Stimulated activated CD4-positive, alpha-beta T cell treated with anti-CD3 and anti-CD28 coated beads, TNF-alpha, amount 100 ng/mL, for 24 hours (primary cell): ENCODE data around the gene HOXA4.

Experiments
- DNase-seq, 3 experiments: peaks; one replicate each; pipeline ENCODE4 v3.0.0-alpha.2; 2020; ENCODE audit warnings: low read depth in 3 of 3

The HOXA4 gene

DNA sequence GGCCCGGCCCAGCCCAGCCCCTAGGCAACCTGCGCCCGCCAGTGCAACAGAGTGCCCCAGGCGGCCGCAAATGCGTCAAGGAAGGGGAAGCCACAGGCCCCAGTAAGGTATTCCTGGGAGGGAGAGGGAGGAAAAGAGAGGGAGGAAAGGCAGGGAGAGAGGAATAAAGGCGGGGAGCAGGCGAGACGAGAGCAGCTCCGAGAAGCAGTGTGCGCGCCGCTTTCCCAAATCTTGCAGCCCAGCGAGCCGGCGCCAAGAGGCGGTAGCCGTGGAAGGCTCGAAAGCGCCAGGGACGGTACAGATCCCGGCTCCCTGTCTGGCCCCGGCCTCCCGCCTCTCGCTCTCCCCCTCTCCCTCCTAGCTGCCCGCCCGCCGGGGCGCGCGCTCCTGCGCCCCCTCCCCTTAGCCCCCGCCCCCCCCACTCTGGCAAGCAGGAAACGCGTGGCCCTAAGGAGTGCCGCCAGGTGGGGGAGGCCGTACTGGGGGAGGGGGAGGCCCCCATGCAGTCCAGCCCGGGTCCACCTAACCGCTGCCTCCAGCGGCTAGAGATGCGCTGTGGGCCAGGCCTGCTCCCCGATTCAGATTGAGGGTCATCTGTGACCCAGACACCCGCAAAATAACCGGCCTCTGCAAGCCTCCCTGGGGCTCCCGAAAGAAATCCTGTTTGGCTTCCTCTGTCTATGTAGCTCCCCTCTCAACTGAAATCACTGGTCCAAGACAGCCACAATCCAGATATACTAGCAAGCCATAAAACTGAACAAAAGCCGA lies 39.3 kb upstream of the HOXA4 start:
- DNase-seq, result no peak

DNA sequence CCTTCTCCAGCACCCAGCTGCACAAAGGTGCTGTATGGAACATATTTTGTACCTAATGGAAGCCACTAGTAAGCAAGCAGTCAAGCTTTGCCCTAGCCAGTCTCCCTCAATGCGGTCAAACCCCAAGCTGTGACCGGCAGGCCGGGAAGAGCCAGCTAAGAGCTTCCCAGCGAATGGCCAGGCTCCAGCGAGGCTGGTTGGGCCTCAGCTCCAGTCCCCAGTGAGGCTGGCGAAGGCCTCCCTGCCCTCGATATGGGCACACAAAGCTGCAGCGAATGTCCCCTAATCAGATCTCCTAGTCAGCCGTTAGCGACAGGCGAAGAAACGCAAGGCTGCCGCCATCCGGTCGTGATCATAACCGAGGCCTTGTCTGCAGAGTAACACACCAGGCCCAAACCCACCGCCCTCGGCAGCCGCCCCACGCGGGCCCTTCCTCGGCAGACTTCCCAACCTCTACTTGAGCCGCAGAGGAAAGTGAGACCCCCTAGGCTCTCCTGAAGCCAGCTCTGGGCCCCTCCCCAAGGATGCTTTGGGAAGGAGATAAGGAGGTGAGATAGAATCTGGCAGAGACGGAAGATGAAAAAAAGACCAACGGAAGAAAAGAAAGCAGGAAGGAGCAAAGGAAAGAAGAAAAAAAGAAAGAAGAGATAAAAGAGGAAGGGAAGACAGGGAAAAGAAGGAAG lies 37.8 kb upstream of the HOXA4 start:
- DNase-seq, result no peak

DNA sequence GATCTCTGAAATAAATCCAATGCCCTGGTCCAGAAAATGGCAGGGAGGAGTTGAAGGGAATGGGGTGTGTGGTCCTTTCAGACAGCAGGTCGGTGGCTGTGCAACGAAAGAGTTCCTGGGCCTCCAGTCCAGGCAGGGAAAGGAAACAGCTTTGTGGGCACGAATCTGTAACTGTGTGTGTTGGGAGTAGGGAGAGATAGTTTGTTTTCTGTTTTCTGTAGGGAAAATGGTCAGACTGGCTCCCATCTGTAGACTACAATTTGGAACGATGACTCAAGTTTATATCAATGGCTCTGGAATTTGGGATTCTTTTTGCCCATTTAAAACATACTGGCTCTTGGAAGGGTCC lies 37.3 kb upstream of the HOXA4 start:
- no peak for DNase-seq

DNA sequence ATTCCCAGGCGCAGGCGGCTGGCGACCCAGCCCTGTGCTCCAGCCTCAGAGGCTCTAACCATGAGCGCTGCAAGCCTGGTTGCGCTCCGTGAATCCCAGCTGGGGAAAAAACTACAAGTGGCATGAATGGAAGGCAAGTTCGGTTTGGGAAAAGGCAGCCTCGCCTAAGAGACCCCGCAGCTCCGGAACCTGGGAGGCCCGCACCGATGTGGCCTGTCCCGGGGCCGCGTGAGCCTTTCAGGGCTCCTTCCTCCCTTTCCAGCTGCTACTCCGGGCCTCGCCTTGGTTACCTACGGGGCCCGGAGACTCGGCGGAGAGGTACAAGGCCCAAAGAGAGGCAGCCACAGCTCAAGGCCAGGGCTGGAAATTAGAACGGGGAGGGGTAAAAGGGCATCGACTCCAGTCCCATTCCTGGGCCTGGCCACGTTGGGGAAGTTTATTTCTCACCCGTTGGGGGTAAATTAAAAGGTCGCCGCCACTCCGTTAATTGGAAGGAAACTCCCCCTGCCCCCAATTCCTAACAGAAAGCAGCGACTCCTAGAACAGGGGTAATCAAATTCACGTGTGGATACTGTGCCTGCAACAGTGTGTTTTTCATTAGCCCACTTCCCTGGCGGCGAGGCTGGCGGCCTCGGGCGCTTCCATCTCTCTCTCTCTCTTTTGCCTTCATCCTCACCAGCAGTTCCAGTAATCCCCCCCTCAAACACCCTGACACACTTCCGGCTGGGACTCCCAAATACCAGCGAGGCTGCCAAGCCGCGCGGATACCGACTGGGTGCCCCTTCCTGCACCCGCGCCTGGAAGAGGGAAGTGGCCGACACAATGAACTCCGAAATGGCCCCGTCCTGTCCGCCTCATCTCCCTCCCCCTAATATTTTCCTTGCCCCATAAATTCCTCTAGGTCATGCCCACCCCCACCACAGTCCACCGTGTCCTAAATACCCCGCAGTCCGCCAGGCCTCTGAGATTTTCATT lies 36.3 kb upstream of the HOXA4 start:
- DNase-seq, result no peak

DNA sequence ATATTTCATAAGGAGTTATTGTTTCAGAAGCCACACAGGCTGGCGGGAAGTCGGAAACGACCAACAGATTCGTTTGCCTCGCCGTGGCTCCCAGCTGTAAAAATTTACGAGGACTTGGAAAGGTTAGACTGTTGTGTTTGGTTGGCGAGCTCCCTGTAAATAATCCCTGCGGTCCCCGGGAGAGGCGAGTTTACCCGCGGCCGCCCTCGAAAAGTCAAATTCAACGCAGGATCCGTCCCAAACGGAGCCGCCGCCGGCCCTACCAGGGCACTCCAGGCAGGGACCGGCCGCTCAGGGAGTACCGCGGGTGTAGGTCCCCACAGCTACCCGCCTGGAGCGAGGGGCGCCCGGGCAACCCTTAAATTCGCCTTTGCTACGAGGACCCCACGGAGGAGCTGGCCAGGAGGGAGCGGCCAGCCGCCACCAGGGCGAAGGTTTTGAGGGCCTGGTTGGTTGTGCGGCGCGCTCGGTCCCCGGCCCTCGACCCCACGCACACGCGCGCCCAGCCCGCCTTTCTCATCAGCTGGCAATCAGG lies 35.5 kb upstream of the HOXA4 start:
- no peak for DNase-seq

DNA sequence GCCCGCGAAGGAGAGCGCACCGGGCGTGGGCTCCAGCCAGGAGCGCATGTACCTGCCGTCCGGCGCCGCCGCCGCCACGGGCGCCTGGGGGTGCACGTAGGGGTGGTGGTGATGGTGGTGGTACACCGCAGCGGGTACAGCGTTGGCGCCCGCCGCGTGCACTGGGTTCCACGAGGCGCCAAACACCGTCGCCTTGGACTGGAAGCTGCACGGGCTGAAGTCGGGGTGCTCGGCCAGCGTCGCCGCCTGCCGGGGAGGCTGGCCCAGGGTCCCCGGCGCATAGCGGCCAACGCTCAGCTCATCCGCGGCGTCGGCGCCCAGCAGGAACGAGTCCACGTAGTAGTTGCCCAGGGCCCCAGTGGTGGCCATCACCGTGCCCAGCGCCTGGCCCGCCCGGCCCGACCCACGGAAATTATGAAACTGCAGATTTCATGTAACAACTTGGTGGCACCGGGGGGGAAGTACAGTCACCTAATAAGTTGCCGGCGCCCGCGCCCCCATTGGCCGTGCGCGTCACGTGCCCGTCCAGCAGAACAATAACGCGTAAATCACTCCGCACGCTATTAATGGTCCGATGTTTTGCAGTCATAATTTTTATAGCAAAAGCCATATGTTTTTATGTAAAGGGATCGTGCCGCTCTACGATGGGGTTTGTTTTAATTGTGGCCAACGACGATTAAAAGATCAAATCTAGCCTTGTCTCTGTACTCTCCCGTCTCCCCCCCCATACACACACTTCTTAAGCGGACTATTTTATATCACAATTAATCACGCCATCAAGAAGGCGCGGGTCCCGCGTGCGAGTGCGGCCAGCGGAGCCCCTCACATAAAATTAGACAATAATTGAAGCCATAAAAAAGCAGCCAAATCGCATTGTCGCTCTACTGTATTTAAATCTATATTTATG lies 34.8 kb upstream of the HOXA4 start, which contains the start of gene HOXA9:
Gene HOXA9, minus strand, starts transcription at position 449 of the 907 bp plus-strand sequence. Its CDS starts 80 bp downstream, at position 369.
- DNase-seq, result no peak

DNA sequence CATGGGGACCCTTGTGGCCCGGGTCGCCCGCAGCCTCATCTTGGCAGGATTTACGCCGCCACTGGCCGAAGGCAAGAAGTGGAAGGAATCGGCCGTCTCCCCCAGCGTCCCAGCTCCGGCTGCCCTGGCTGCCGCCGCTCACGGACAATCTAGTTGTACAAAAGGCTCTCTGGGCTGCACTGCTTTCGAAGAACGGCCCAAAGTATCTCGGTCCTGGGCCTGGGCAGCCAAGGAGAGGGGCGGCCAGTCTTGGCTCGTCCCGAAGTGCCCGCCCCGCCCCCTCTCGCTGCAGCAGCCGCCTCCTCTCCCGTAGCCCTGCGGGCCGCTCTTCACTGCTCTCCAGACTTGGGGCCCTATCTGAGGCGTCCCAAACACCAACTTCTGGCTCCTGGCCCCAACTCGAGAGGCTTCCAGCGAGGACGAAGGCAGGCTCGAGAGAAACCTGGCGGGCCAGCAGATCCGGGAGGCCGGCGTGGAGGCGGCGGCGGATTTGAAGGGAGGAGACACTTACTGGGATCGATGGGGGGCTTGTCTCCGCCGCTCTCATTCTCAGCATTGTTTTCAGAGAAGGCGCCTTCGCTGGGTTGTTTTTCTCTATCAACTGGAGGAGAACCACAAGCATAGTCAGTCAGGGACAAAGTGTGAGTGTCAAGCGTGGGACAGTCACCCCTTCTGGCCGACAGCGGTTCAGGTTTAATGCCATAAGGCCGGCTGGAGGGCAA lies 34.0 kb upstream of the HOXA4 start:
- DNase-seq, result no peak

DNA sequence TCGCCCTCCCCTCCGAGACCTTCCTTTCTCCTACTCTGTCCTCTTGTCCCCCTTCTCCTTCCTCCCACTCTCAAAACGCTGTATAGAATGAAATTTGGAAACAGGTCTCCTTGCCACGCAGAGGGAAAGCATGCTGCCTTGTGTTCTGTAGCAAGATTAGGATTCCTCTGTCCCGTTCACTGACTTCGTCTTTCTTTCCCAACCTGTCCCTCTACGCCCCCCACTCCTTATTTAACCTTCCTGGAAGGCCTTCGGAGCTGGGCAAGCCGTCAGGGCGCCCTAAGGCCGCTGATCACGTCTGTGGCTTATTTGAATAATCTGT lies 33.4 kb upstream of the HOXA4 start:
- no peak for DNase-seq

DNA sequence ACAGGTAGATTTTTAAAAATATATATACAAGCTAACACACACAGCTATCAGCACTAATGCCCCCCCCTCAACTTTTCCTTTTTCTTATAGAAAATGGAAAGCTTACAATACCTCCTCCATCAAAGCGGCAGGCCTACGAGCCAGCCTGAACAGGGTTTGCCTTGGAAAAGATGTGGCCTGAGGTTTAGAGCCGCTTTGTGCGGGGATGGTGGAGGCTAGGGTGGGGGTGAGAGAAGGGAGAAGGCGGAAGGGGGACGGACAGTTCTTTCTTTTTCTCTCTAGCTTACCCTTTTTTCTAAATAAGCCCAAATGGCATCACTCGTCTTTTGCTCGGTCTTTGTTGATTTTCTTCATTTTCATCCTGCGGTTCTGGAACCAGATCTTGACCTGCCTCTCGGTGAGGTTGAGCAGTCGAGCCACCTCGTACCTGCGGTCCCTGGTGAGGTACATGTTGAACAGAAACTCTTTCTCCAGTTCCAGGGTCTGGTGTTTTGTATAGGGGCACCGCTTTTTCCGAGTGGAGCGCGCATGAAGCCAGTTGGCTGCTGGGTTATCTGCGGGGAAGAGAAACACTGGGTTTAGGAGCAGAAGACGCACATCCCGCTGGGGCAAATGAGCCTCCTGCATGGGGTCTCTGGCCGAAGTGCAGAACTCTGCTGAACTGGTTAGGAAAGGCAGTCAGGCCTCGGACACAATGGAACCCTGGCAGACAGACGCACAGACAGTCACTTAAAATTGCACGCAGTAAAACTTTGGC lies 32.9 kb upstream of the HOXA4 start:
- no peak for DNase-seq

DNA sequence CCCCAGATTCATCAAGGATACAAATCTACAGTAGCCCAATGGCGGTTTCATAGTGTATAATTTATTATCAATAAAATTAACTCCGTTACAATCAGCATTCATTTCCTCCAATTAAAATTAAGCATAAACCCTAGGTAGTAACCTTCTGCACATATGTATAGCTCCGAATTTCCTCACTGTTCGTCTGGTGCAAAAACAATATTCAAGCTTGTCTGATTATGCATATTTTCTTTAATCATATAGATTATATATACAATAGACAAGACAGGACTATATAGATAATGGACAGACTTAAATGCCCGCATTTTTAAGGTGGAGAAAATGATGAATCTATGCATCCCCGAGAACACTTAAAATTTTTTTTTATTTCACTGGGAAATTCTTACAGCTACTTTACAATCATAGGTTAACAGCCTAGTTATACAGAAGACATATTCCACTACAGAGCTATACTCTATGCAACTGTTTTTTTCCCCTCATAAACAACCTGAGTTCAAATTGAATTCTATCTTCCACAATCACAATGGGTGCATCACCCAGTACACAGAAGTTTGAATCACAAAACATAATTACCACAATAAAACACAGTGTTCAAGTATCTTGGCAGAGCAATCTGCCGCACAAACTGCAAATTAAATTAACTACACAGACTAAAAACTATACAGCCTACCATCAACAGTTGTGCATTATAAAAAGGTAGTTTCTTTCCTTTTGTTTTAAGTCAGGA lies 32.2 kb upstream of the HOXA4 start:
- no peak for DNase-seq

DNA sequence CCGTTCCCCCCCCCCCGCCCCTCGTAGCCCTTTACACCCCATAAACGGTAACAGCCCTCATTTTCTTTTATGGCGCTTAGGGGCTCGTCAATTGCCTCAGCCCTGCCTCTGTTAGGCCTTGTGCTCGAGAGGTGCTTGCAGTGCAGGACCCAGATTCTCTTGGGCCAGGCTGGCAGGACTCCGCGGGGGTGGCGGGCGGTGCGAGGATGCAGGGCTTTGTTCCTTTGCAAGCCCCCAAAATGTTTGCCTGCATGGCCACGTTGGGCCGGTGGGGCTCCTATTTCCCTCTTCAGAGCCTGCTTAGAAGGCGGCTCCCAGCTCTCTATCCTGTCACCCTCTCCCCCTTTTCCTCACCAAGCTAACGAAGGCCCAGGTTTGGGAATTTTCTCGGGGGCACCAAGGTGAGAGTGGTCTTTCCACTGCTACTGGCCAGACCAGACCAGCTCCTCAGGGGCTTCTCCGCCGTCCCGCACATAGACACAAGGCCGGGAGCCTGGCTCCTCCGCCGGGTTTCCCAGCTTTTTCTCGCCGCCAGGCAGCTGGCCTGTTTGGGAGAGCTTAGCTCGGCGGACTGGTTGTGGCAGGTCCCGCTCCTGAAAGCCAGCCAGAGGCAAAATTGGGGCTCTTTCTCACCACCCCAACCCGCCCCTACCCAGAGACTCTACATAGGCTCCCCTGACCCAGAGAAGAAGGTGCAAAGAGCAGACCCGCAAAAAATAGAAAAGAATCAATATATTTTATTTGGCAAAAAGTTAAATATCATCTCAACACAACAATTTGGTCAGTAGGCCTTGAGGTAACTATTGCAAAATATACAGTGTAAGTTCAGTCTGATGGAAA lies 31.4 kb upstream of the HOXA4 start:
- no peak for DNase-seq

DNA sequence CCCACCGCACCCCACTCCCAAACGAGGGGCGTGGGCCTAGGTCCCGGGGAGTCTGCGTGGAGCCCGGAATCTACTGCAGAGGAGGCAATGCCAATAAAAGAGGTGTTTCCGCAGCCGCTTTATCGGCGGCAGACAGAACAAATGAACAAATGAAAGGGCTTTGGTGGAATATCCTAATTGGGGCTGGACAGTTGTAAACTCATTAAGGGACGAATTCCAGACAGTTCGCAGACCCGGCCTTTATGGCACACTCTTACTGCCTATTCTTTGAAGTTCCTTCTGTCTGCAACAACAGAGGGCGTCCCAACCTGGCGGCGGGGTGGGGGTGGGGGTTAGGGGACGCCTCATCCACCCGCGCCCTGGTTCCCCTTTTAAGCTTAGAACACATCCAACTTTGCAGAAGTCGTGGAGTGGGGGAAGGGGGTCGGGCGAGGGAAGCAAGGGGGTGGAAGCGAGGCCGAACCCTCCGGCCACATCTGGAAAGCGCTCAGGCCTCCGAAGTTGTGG lies 30.7 kb upstream of the HOXA4 start:
- no peak for DNase-seq

DNA sequence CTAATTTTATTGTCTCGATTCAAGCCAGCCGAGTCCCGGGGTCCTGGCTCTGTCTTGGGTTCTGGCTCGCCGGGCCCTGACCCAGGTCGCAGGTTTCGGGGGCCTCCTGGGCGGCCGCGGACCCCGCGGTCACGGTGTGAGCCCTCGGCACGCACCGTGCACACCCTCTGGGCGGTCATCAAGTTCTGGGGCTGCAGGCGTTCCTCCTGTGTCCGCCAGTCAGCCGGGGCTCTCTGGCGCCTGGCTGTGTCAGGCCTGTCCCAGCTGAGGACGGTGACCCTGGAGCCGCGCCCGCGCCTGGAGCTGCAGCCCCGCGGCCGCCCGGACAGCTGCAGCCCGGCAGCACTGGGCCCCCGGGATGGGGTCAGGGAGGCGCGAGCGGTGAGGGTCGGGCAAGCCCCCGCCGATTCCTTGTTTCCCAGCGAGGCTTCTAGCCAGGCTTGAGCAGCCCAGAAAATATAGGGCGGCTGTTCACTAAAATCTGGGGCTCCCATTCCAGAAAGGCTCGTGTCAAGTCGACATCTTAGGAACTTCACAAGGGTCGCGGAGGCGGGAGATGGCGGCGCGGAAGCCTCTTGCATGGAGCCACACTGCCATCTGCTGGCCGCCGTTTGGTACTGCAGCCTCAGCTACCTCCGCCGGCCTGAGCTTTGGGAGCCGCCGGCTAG lies 30.1 kb upstream of the HOXA4 start:
- peak; percentile 76 to 79 (median 76) for DNase-seq

DNA sequence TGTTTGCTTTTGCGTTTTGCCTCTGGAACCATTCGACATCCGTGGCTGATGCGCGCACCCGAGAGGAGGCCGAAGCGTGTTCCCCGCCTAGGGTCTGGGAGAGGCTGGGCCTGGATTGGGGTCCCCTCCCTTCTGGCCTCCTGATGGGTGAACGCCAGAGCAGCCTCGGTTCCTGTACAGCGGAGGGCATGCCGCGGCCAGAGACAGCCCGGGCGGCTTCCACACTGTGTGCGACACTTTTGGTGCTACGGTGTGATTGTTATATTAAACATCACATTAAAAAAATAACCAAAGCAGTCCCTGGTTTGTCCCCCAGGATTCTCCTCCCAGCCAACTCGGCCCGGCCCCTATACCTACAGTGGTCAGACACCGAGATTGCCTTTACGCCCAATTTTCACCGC lies 29.6 kb upstream of the HOXA4 start:
- no peak for DNase-seq

DNA sequence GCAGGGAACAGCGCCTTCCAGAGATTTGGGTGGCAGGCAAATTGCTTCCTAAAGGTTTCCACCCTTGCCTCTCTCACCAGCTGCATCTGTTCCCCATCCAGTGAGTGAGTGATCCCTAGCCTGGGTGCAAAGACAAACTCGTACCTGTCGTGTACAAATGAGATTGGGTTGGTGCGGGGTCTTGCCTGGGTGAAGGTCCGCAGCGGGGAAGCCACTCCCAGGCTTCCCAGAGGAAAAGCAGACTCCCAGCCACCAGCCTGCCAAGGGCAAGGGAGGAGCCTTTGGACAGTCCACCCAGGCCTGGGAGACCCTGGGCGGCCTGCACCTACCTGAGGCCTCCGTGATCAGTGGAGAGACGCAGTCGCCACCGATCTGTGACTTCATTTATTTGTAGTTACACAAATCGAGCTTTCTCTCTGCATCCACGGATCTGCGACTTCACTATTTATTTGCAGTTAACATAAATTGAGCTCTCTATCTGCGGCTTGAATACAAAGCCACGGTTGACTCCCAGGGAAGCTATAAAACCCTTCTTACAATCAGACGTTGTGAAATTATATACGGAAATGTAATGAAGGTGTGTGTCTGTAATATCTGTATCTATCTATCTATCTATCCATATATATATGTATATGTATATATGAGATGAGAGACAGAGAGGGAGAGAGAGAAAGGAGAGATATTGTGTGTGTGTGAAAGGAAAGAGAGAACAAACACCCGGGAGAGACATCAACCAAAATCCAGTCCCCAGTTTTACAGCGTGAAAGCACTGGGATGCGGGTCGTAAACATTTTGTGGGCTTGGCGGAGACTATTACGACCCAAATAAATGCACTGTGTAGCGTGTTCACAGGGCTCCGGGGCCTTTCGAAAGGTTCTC lies 28.9 kb upstream of the HOXA4 start:
- no peak for DNase-seq
